Fibroblast of the aortic adventitia (primary cell): ENCODE measurements around the gene MXI1. TPM values are rescaled to one million over a fixed set of nuclear protein-coding genes. Genes with fewer than 3 reads are reported as not detected.

Experiments
- DNase-seq: peaks from one replicate; pipeline ENCODE4 v3.0.0-alpha.2; 2010; ENCODE audit warnings: low read depth
- H3K4me3 ChIP-seq: 2 replicates; pipeline ENCODE4 v1.5.1; 2011; ENCODE audit warnings: low read depth, mild to moderate bottlenecking, control low read depth, low read length, moderate library complexity
- total RNA-seq: library from RNA; depleted of rRNA; stranded (reverse); fragments of >200 nt; gene quantifications from 2 replicates; pipeline ENCODE4 v1.2.3, GENCODE V29; 2012; ENCODE audit warnings: low replicate concordance
- TF ChIP-seq, protein P1 (sequence below): IDR thresholded peaks from 2 replicates; pipeline ENCODE4 v1.5.1; 2011; ENCODE audit warnings: mild to moderate bottlenecking, low read length, control low read depth, inconsistent platforms; ENCODE audit not compliant: insufficient read depth

MXI1 gene
- total RNA-seq, 1 donor: 20.3 TPM

DNA sequence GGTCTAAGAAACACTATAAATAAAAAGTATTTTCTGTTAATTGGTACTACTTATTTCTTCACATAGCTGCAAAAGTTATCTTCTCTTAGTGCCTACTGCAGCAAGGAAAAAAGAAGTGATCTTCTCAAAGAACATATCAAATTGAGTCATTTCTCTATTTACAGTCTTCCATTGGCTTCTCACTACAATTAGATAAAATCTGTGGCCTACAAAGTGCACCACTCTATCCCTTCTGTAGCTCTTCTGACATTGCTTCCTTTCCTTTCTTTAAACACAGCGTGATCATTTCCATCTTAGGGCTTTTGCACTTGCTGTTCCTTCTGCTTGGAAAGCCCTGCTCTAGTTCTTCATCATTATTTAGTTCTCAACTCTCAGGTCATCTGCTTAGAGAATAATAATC lies 44.7 kb downstream of the MXI1 start:
- TF ChIP-seq, protein P1, sequence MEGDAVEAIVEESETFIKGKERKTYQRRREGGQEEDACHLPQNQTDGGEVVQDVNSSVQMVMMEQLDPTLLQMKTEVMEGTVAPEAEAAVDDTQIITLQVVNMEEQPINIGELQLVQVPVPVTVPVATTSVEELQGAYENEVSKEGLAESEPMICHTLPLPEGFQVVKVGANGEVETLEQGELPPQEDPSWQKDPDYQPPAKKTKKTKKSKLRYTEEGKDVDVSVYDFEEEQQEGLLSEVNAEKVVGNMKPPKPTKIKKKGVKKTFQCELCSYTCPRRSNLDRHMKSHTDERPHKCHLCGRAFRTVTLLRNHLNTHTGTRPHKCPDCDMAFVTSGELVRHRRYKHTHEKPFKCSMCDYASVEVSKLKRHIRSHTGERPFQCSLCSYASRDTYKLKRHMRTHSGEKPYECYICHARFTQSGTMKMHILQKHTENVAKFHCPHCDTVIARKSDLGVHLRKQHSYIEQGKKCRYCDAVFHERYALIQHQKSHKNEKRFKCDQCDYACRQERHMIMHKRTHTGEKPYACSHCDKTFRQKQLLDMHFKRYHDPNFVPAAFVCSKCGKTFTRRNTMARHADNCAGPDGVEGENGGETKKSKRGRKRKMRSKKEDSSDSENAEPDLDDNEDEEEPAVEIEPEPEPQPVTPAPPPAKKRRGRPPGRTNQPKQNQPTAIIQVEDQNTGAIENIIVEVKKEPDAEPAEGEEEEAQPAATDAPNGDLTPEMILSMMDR: no peak
- no peak overlapping the region for H3K4me3 ChIP-seq
- no peak for DNase-seq

- H3K4me3 ChIP-seq: no peak overlapping the region
- TF ChIP-seq, protein P1: no peak
- DNase-seq: no peak
Observed at GRCh38 chr10:110254467-110254866, 47.1 kb downstream of the MXI1 start.

DNA sequence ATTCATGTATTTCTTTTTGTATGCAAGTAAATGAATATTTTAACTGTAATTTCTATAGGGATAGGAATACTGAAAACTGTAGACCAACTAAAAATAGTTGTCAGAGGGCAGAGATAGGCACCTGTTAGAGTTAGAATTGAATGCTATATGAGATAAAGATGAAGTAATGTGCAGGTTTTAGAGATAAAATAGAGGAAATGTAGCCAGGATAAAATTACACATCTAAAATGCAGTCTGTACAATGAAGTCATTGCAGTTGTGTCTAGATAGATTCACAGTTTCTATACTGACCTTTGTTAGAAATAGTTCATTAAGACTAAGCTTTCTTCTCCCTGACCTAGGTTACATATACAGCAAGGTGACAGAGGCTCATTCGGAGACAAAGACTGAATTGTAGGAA lies 51.1 kb downstream of the MXI1 start:
- TF ChIP-seq, protein P1: no peak
- H3K4me3 ChIP-seq: no peak overlapping the region
- DNase-seq: no peak

- TF ChIP-seq, protein P1: no peak
- H3K4me3 ChIP-seq: no peak overlapping the region
- no peak for DNase-seq
Observed at GRCh38 chr10:110259317-110259716, 51.9 kb downstream of the MXI1 start.

DNA sequence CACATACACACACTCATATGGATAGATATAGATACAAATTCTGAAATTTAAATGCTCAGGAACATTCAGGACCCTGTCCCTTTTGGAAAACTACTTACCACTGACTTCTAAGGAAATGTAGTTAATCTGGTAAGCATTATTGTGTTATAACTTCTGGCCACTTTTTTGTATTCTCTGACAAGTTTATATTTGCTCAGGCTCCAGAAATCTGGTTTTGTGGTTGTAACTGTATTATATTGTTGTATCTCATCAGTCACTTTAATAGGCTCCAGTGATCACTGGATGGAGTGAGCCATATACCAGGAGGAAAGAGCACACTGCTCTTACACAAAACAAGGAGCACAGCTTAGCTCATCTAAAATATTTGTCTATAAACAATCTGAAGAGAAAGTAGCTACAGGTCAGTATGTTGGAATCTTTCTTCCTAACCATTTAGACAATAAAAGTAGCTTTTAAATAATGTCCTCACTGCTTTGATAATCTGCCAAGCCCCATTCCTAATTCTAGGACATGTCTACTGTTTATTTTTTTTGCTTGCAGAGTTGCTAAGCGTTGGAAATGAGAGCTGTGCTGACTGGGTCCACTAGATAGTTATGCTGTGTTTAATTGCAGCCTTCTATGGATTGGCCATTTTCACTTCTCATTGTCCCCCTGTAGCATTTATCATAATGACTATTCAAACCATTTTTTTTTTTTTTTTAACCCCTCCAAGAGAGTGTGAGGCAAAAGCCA lies 53.5 kb downstream of the MXI1 start:
- TF ChIP-seq, protein P1: no peak
- DNase-seq: no peak
- no peak overlapping the region for H3K4me3 ChIP-seq

- TF ChIP-seq, protein P1: no peak
- no peak overlapping the region for H3K4me3 ChIP-seq
- no peak for DNase-seq
Observed at GRCh38 chr10:110263164-110263563, 55.8 kb downstream of the MXI1 start.
